HEK293 (cell line): Measurements from ENCODE around the gene ATP13A2.

Experiments
- GLIS2 ChIP-seq: fragments of 450-650 bp; formaldehyde crosslinking; IDR thresholded peaks from 2 replicates; pipeline ENCODE4 v1.5.1; 2016; ENCODE audit warnings: missing biosample characterization, missing genetic modification characterization
- HOXA7 ChIP-seq: sonication (generic); formaldehyde crosslinking; IDR thresholded peaks from 2 replicates; pipeline ENCODE4 v1.8.1; 2022; ENCODE audit warnings: missing genetic modification reagents, borderline replicate concordance
- KLF1 ChIP-seq: fragments of 450-650 bp; formaldehyde crosslinking; IDR thresholded peaks from 2 replicates; pipeline ENCODE4 v1.5.1; 2016; ENCODE audit warnings: missing biosample characterization, missing genetic modification characterization
- KLF9 ChIP-seq: fragments of 450-650 bp; formaldehyde crosslinking; IDR thresholded peaks from 2 replicates; pipeline ENCODE4 v1.5.1; 2016; ENCODE audit warnings: missing biosample characterization, missing genetic modification characterization, low read depth
- MZF1 ChIP-seq: fragments of 450-650 bp; formaldehyde crosslinking; IDR thresholded peaks from 2 replicates; pipeline ENCODE4 v1.5.1; 2017; ENCODE audit warnings: missing biosample characterization, missing genetic modification characterization, borderline replicate concordance
- ZBTB1 ChIP-seq: fragments of 450-650 bp; formaldehyde crosslinking; IDR thresholded peaks from 2 replicates; pipeline ENCODE4 v1.5.1; 2016; ENCODE audit warnings: missing biosample characterization, missing genetic modification characterization
- ZBTB17 ChIP-seq: fragments of 450-650 bp; formaldehyde crosslinking; IDR thresholded peaks from 2 replicates; pipeline ENCODE4 v1.5.1; 2016; ENCODE audit warnings: missing biosample characterization, missing genetic modification characterization
- ZBTB8A ChIP-seq: fragments of 450-650 bp; formaldehyde crosslinking; IDR thresholded peaks from 2 replicates; pipeline ENCODE4 v1.5.1; 2016; ENCODE audit warnings: missing biosample characterization, missing genetic modification characterization
- ZNF155 ChIP-seq: fragments of 450-650 bp; formaldehyde crosslinking; IDR thresholded peaks from 2 replicates; pipeline ENCODE4 v1.5.1; 2016; ENCODE audit warnings: missing biosample characterization, missing genetic modification characterization
- ZNF175 ChIP-seq: fragments of 450-650 bp; formaldehyde crosslinking; IDR thresholded peaks from 2 replicates; pipeline ENCODE4 v1.5.1; 2016; ENCODE audit warnings: missing biosample characterization, missing genetic modification characterization
- ZNF239 ChIP-seq: fragments of 450-650 bp; formaldehyde crosslinking; IDR thresholded peaks from 2 replicates; pipeline ENCODE4 v1.5.1; 2016; ENCODE audit warnings: missing biosample characterization, missing genetic modification characterization
- ZNF311 ChIP-seq: fragments of 450-650 bp; formaldehyde crosslinking; IDR thresholded peaks from 2 replicates; pipeline ENCODE4 v1.5.1; 2017; ENCODE audit warnings: missing biosample characterization, missing genetic modification characterization, borderline replicate concordance
- ZNF350 ChIP-seq: fragments of 450-650 bp; formaldehyde crosslinking; IDR thresholded peaks from 2 replicates; pipeline ENCODE4 v1.5.0; 2017; ENCODE audit warnings: missing biosample characterization, mild to moderate bottlenecking, missing genetic modification characterization
- ZNF391 ChIP-seq: fragments of 450-650 bp; formaldehyde crosslinking; IDR thresholded peaks from 2 replicates; pipeline ENCODE4 v1.5.1; 2016; ENCODE audit warnings: low read depth, missing biosample characterization, missing genetic modification characterization, borderline replicate concordance
- ZNF398 ChIP-seq: fragments of 450-650 bp; formaldehyde crosslinking; IDR thresholded peaks from 2 replicates; pipeline ENCODE4 v1.5.1; 2017; ENCODE audit warnings: missing biosample characterization, missing genetic modification characterization
- ZNF426 ChIP-seq: fragments of 450-650 bp; formaldehyde crosslinking; IDR thresholded peaks from 2 replicates; pipeline ENCODE4 v1.5.1; 2017; ENCODE audit warnings: missing biosample characterization, missing genetic modification characterization, mild to moderate bottlenecking, inconsistent platforms, moderate library complexity
- ZNF510 ChIP-seq: fragments of 450-650 bp; formaldehyde crosslinking; IDR thresholded peaks from 2 replicates; pipeline ENCODE4 v1.5.1; 2018; ENCODE audit warnings: mild to moderate bottlenecking, missing genetic modification characterization, missing biosample characterization; ENCODE audit not compliant: insufficient replicate concordance
- ZNF518A ChIP-seq: fragments of 450-650 bp; formaldehyde crosslinking; conservative IDR thresholded peaks from 2 replicates; pipeline ENCODE4 v1.5.1; 2016; ENCODE audit warnings: low read depth, missing biosample characterization, missing genetic modification characterization
- ZNF521 ChIP-seq: fragments of 450-650 bp; formaldehyde crosslinking; IDR thresholded peaks from 2 replicates; pipeline ENCODE4 v1.5.1; 2017; ENCODE audit warnings: missing biosample characterization, mild to moderate bottlenecking, missing genetic modification characterization
- ZNF623 ChIP-seq: fragments of 450-650 bp; formaldehyde crosslinking; IDR thresholded peaks from 2 replicates; pipeline ENCODE4 v1.5.1; 2016; ENCODE audit warnings: missing biosample characterization, missing genetic modification characterization
- ZNF629 ChIP-seq: fragments of 450-650 bp; formaldehyde crosslinking; IDR thresholded peaks from 2 replicates; pipeline ENCODE4 v1.5.1; 2017; ENCODE audit warnings: missing biosample characterization, missing genetic modification characterization
- ZNF704 ChIP-seq: fragments of 450-650 bp; formaldehyde crosslinking; IDR thresholded peaks from 2 replicates; pipeline ENCODE4 v1.5.1; 2016; ENCODE audit warnings: missing biosample characterization, missing genetic modification characterization
- ZNF791 ChIP-seq: fragments of 450-650 bp; formaldehyde crosslinking; IDR thresholded peaks from 2 replicates; pipeline ENCODE4 v1.5.1; 2016; ENCODE audit warnings: missing biosample characterization, missing genetic modification characterization
- TF ChIP-seq, protein P1 (sequence below): fragments of 450-650 bp; formaldehyde crosslinking; IDR thresholded peaks from 2 replicates; pipeline ENCODE4 v1.5.1; 2016; ENCODE audit warnings: missing biosample characterization, missing genetic modification characterization, borderline replicate concordance
- TF ChIP-seq, protein P2 (sequence below): fragments of 450-650 bp; formaldehyde crosslinking; IDR thresholded peaks from 2 replicates; pipeline ENCODE4 v1.5.1; 2016; ENCODE audit warnings: missing biosample characterization, missing genetic modification characterization

ATP13A2 gene

GRCh38 chr1:16960560-16961296 lies 51.0 kb downstream of the ATP13A2 start (continued):
- TF ChIP-seq ZNF398 (tag by site-specific recombination) (no peak), ZNF239 (tag by site-specific recombination) (no peak), ZNF391 (no peak; the same call in 1 of the 2 replicates), ZNF426 (tag by site-specific recombination) (no peak), HOXA7 (no peak), ZNF510 (tag by site-specific recombination) (no peak), ZNF704 (tag by site-specific recombination) (no peak), ZBTB8A (peak; percentile 89), ZNF155 (tag by site-specific recombination) (no peak), KLF1 (tag by site-specific recombination) (peak; percentile 31), GLIS2 (tag by site-specific recombination) (no peak), ZBTB17 (tag by site-specific recombination) (no peak), KLF9 (tag by site-specific recombination) (peak; percentile 77), ZNF629 (no peak), ZNF350 (tag by site-specific recombination) (no peak), ZNF623 (tag by site-specific recombination) (no peak; the same call in 1 of the 2 replicates), ZNF311 (tag by site-specific recombination) (no peak), ZBTB1 (tag by site-specific recombination) (no peak), ZNF521 (tag by site-specific recombination) (no peak), ZNF791 (tag by site-specific recombination) (no peak), MZF1 (no peak), ZNF175 (no peak), ZNF518A (no peak)
- TF ChIP-seq, protein P1, sequence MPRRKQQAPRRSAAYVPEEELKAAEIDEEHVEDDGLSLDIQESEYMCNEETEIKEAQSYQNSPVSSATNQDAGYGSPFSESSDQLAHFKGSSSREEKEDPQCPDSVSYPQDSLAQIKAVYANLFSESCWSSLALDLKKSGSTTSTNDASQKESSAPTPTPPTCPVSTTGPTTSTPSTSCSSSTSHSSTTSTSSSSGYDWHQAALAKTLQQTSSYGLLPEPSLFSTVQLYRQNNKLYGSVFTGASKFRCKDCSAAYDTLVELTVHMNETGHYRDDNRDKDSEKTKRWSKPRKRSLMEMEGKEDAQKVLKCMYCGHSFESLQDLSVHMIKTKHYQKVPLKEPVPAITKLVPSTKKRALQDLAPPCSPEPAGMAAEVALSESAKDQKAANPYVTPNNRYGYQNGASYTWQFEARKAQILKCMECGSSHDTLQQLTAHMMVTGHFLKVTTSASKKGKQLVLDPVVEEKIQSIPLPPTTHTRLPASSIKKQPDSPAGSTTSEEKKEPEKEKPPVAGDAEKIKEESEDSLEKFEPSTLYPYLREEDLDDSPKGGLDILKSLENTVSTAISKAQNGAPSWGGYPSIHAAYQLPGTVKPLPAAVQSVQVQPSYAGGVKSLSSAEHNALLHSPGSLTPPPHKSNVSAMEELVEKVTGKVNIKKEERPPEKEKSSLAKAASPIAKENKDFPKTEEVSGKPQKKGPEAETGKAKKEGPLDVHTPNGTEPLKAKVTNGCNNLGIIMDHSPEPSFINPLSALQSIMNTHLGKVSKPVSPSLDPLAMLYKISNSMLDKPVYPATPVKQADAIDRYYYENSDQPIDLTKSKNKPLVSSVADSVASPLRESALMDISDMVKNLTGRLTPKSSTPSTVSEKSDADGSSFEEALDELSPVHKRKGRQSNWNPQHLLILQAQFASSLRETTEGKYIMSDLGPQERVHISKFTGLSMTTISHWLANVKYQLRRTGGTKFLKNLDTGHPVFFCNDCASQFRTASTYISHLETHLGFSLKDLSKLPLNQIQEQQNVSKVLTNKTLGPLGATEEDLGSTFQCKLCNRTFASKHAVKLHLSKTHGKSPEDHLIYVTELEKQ (tag by site-specific recombination), result no peak
- TF ChIP-seq, protein P2, sequence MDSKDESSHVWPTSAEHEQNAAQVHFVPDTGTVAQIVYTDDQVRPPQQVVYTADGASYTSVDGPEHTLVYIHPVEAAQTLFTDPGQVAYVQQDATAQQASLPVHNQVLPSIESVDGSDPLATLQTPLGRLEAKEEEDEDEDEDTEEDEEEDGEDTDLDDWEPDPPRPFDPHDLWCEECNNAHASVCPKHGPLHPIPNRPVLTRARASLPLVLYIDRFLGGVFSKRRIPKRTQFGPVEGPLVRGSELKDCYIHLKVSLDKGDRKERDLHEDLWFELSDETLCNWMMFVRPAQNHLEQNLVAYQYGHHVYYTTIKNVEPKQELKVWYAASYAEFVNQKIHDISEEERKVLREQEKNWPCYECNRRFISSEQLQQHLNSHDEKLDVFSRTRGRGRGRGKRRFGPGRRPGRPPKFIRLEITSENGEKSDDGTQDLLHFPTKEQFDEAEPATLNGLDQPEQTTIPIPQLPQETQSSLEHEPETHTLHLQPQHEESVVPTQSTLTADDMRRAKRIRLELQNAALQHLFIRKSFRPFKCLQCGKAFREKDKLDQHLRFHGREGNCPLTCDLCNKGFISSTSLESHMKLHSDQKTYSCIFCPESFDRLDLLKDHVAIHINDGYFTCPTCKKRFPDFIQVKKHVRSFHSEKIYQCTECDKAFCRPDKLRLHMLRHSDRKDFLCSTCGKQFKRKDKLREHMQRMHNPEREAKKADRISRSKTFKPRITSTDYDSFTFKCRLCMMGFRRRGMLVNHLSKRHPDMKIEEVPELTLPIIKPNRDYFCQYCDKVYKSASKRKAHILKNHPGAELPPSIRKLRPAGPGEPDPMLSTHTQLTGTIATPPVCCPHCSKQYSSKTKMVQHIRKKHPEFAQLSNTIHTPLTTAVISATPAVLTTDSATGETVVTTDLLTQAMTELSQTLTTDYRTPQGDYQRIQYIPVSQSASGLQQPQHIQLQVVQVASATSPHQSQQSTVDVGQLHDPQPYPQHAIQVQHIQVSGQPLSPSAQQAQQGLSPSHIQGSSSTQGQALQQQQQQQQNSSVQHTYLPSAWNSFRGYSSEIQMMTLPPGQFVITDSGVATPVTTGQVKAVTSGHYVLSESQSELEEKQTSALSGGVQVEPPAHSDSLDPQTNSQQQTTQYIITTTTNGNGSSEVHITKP (tag by site-specific recombination), result no peak
